Adrenal gland (tissue), 12 donors: ENCODE measurements around the gene TFF2. TPM values are rescaled to one million over a fixed set of nuclear protein-coding genes. Genes with fewer than 3 reads are reported as not detected.

Experiments
- DNase-seq, 7 donors: peaks; one replicate each; pipeline ENCODE4 v3.0.0-alpha.2; 2019 to 2020
- H3K27ac ChIP-seq, 5 donors: fragments of 200-600 bp; sonication (generic) in 4 of 5; 1 replicate in 3 of 5; 2 replicates in 2 of 5; pipeline versions ENCODE4 v1.5.1 to v1.8.0; 2016 to 2020; ENCODE audit warnings: mild to moderate bottlenecking in 1 of 5
- H3K27me3 ChIP-seq: fragments of 200-600 bp; 2 replicates; pipeline ENCODE4 v1.8.0; 2021
- H3K36me3 ChIP-seq, 2 donors: fragments of 200-600 bp; replicated peaks in 1 of 2; 1 replicate in 1 of 2; 2 replicates in 1 of 2; pipeline versions ENCODE4 v1.5.1 to v1.8.0; 2018 to 2022
- H3K4me1 ChIP-seq, 2 donors: fragments of 200-600 bp; replicated peaks in 1 of 2; 1 replicate in 1 of 2; 2 replicates in 1 of 2; pipeline versions ENCODE4 v1.5.1 to v1.8.0; 2018 to 2021
- H3K4me3 ChIP-seq, 4 donors: fragments of 200-600 bp; sonication (generic) in 3 of 4; one replicate each; pipeline ENCODE4 v1.5.1; 2016 to 2018
- H3K9me3 ChIP-seq, 3 donors: fragments of 200-600 bp; sonication (generic) in 1 of 3; replicated peaks in 1 of 3; 1 replicate in 2 of 3; 2 replicates in 1 of 3; pipeline versions ENCODE4 v1.5.1 to v1.8.0; 2016 to 2021
- POLR2A ChIP-seq, 2 donors: fragments of 450-650 bp; IDR thresholded peaks; one replicate each; pipeline ENCODE4 v1.6.1; 2017; ENCODE audit warnings: antibody characterized with exemption in 2 of 2, mild to moderate bottlenecking in 2 of 2, moderate library complexity in 1 of 2
- WGBS, 4 donors: extraction: QIAGEN DNeasy Blood & Tissue Kit in 2 of 4; methylation state at CpG; one replicate each; pipeline versions ENCODE4 v1.1.5 to v1.1.7; 2013 to 2017; 5-methylcytosine and 5-hydroxymethylcytosine counted together
- intact Hi-C, 2 donors: fragments of 100-400 bp; cut with DNase I; formaldehyde crosslinking; loops; one replicate each; pipeline versions ENCODE4 v1.14.1 to v1.15.0; 2022 to 2023
- polyA plus RNA-seq, 3 donors: library from polyadenylated mRNA; stranded (reverse); fragments of 200-250 nt in 2 of 3; fragments of 350-450 nt in 1 of 3; fragmentation: Illumina TruSeq in 1 of 3; extraction: RNeasy Lipid Tissue Mini Kit (QIAGEN cat#74804) in 1 of 3; gene quantifications; one replicate each; pipeline ENCODE4 v1.2.3, GENCODE V29; 2013 to 2014
- total RNA-seq, 9 donors: library from RNA; depleted of rRNA in 4 of 9; stranded (reverse); fragments of >200 nt in 4 of 9; fragments of 120-200 nt in 1 of 9; fragmentation: NEBNext Ultra II Directional in 1 of 9; extraction: Animal tissue kit (Norgen Biotek cat#: 25700) in 1 of 9; gene quantifications; one replicate each; pipeline versions ENCODE4 v1.1.0 to v1.2.4, GENCODE V29; 2013 to 2023
- TF ChIP-seq, protein P1 (sequence below), 6 experiments: fragments of 450-650 bp in 4 of 6; fragments of 200-600 bp in 2 of 6; sonication (generic) in 1 of 6; IDR thresholded peaks; 1 replicate in 5 of 6; 2 replicates in 1 of 6; pipeline versions ENCODE4 v1.5.1 to v1.8.0; 2016 to 2021; ENCODE audit warnings: antibody characterized with exemption in 6 of 6, mild to moderate bottlenecking in 2 of 6, moderate library complexity in 1 of 6
- donor health status: healthy with polysubstance abuse.
- donor health status: Bipolar disorder and iron deficiency.
- donor health status: DM: yes; HTN: yes; CAD: no.
- donor health status: DM: no; HTN: no; CAD: no.
- donor health status: DM: no; HTN: no; CAD: no.
- donor health status: DM: yes; HTN: yes; CAD: no.

The TFF2 gene
- total and polyA plus RNA-seq, 12 donors, result 0.17 to 0.39 TPM; not detected in 10

DNA sequence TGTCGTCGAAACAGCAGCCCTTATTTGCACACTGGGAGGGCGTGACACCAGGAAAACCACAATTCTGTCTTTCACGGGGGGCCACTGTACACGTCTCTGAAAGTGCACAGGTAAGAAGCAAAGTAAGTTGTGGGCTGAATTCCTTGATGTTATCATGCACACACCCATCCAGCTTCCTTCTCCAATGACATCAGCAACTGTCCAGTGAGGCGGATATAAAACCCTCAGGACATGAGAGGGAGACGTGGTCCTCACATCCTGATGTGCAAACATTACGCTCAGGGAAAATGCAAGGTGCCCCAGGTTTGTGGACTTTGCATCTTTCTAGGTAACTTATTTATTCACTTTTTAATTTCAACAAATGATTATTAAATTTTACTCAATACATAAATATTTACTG lies 12.5 kb upstream of the TFF2 start:
- 74 to 84% (median 79%) methylated on average over 8 of the region's 8 CpGs for WGBS, 4 donors
- H3K4me3 ChIP-seq, result no peak overlapping the region
- TF ChIP-seq, protein P1, sequence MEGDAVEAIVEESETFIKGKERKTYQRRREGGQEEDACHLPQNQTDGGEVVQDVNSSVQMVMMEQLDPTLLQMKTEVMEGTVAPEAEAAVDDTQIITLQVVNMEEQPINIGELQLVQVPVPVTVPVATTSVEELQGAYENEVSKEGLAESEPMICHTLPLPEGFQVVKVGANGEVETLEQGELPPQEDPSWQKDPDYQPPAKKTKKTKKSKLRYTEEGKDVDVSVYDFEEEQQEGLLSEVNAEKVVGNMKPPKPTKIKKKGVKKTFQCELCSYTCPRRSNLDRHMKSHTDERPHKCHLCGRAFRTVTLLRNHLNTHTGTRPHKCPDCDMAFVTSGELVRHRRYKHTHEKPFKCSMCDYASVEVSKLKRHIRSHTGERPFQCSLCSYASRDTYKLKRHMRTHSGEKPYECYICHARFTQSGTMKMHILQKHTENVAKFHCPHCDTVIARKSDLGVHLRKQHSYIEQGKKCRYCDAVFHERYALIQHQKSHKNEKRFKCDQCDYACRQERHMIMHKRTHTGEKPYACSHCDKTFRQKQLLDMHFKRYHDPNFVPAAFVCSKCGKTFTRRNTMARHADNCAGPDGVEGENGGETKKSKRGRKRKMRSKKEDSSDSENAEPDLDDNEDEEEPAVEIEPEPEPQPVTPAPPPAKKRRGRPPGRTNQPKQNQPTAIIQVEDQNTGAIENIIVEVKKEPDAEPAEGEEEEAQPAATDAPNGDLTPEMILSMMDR (IDR thresholded peaks at IDR 0.05), result no peak
- no peak for TF ChIP-seq POLR2A (IDR thresholded peaks at IDR 0.05)
- intact Hi-C loops, result no loop called here
- H3K36me3 ChIP-seq, result no peaks in the 10 kb centered on the region
- no peak for DNase-seq
- H3K27ac ChIP-seq, result no peak overlapping the region
- no peaks in the 10 kb centered on the region for H3K4me1 ChIP-seq
- H3K27me3 ChIP-seq, result peaks cover 6% of the 10 kb centered on the region
- H3K9me3 ChIP-seq, result no peaks in the 10 kb centered on the region

DNA sequence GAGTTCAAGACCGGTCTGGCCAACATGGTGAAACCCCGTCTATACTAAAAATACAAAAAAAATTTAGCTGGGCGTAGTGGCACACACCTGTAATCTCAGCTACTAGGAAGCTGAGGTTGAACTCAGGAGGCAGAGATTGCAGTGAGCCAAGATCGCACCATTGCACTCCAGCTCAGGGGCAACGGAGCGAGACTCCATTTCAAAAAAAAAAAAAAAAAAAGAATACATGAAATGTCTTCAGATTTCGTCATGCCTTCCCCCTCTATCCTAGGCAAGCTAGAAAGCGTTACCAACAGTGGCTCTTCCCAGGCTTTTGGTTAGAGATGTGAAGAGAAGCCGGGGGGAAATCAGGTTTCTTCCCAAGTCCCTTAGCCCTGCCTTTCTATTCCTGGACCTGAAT lies 11.9 kb upstream of the TFF2 start:
- TF ChIP-seq, protein P1 (IDR thresholded peaks at IDR 0.05), result no peak
- no peak for TF ChIP-seq POLR2A (IDR thresholded peaks at IDR 0.05)
- Histone ChIP-seq H3K9me3 (no peaks in the 10 kb centered on the region), H3K27me3 (peaks cover 6% of the 10 kb centered on the region), H3K27ac (no peak overlapping the region), H3K4me3 (no peak overlapping the region), H3K36me3 (no peaks in the 10 kb centered on the region), H3K4me1 (no peaks in the 10 kb centered on the region)
- WGBS, 4 donors, result 69 to 83% (median 77%) methylated on average over 9 of the region's 9 CpGs
- DNase-seq, result no peak
- intact Hi-C loops, result no loop called here

DNA sequence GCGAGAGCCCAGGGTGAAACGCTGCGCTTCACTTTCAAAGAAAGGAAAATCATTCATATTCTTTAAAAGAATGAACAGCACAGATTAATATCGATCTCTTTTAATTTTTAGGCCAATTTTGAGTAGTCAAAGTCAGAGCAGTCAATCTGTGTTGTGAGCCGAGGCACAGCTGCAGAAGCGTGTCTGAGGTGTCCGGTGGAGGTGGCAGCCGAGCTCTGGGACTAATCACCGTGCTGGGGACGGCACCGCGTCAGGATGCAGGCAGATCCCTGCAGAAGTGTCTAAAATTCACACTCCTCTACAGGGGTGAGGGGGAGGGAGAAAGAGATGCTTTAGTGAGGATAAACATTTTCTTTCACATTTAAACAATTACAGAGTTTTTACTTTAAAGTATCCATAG lies 11.4 kb upstream of the TFF2 start:
- intact Hi-C loops, result no loop called here
- TF ChIP-seq POLR2A (IDR thresholded peaks at IDR 0.05), result no peak
- TF ChIP-seq, protein P1 (IDR thresholded peaks at IDR 0.05), result no peak

DNA sequence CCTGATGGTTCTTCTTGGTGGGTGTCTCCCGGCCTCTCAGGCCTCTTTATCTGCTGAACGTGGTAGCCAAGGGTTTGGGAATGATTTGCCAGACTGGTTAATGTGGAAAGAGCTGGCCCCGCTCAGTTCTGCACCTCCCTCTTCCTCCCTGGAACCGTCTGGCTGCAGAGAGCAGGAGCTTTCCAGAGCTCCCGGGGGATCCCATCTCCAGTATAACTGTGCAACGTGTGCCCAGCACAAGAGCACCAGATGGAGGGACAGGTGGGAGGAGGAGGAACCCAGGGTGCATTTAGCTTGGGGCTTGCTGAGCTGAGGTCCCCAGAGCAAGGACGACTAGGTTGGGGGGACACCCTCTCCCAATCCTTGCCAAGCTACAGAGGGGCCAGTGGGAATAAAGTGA lies 10.5 kb upstream of the TFF2 start:
- no peaks in the 10 kb centered on the region for H3K4me1 ChIP-seq
- H3K27ac ChIP-seq, result no peak overlapping the region
- TF ChIP-seq POLR2A (IDR thresholded peaks at IDR 0.05), result no peak
- TF ChIP-seq, protein P1 (IDR thresholded peaks at IDR 0.05), result no peak
- intact Hi-C loops, result no loop called here
- no peak for DNase-seq
- H3K27me3 ChIP-seq, result peaks cover 6% of the 10 kb centered on the region
- no peak overlapping the region for H3K4me3 ChIP-seq
- H3K36me3 ChIP-seq, result no peaks in the 10 kb centered on the region
- H3K9me3 ChIP-seq, result no peaks in the 10 kb centered on the region
- 46 to 67% (median 55%) methylated on average over 3 to 7 of the region's 7 CpGs for WGBS, 4 donors

More for the DNA sequence above, 11.4 kb upstream of the TFF2 start:
- H3K27me3 ChIP-seq, result peaks cover 6% of the 10 kb centered on the region
- H3K27ac ChIP-seq, result no peak overlapping the region
- no peaks in the 10 kb centered on the region for H3K4me1 ChIP-seq
- WGBS, 4 donors, result 80 to 81% (median 80%) methylated on average over 12 of the region's 12 CpGs
- no peak overlapping the region for H3K4me3 ChIP-seq
- no peaks in the 10 kb centered on the region for H3K36me3 ChIP-seq
- no peaks in the 10 kb centered on the region for H3K9me3 ChIP-seq
- DNase-seq, result no peak
